Natural killer cell (primary cell): ENCODE results near the gene CEP170. TPM values are rescaled to one million over a fixed set of nuclear protein-coding genes. Genes with fewer than 3 reads are reported as not detected.

ENCODE experiments used
- ATAC-seq, 3 donors: fragments of 150-1000 bp in 2 of 3; fragments of 200-7000 bp in 1 of 3; cut with Tn5 transposase; 1 replicate in 1 of 3; 2 replicates in 2 of 3; pipeline ENCODE4 v1.10.0; 2021; ENCODE audit warnings: mild to moderate bottlenecking in 2 of 3, moderate library complexity in 2 of 3
- DNase-seq, 2 donors: peaks; one replicate each; pipeline versions ENCODE4 v3.0.0 to v3.0.0-alpha.2; 2013 to 2021; ENCODE audit warnings: mixed read lengths in 1 of 2
- H3K27ac ChIP-seq: one replicate; pipeline ENCODE4 v1.5.1; 2013; ENCODE audit warnings: mild to moderate bottlenecking, low read length
- H3K27me3 ChIP-seq: one replicate; pipeline ENCODE4 v1.6.1; 2013; ENCODE audit warnings: low read length; ENCODE audit not compliant: control insufficient read depth, insufficient read depth
- H3K36me3 ChIP-seq: one replicate; pipeline ENCODE4 v1.6.1; 2013; ENCODE audit warnings: low read length; ENCODE audit not compliant: control insufficient read depth, insufficient read depth
- H3K4me1 ChIP-seq: one replicate; pipeline ENCODE4 v1.6.1; 2013; ENCODE audit warnings: low read length; ENCODE audit not compliant: control insufficient read depth, insufficient read depth
- H3K4me3 ChIP-seq: one replicate; pipeline ENCODE4 v1.5.1; 2013; ENCODE audit warnings: low read length
- H3K9me3 ChIP-seq: one replicate; pipeline ENCODE4 v1.6.1; 2013; ENCODE audit warnings: low read length; ENCODE audit not compliant: control insufficient read depth, insufficient read depth
- H3K27ac Mint-ChIP-seq, 2 donors: one replicate each; pipeline ENCODE4 v1.8.0; 2022; ENCODE audit warnings: mild to moderate bottlenecking in 2 of 2, mixed read lengths in 2 of 2, moderate library complexity in 1 of 2
- H3K27me3 Mint-ChIP-seq, 2 donors: one replicate each; pipeline ENCODE4 v1.8.0; 2022; ENCODE audit warnings: low read depth in 2 of 2, mixed read lengths in 2 of 2
- H3K36me3 Mint-ChIP-seq: one replicate; pipeline ENCODE4 v1.8.0; 2022; ENCODE audit warnings: mixed read lengths
- H3K4me1 Mint-ChIP-seq, 2 donors: one replicate each; pipeline ENCODE4 v1.8.0; 2022; ENCODE audit warnings: mixed read lengths in 2 of 2
- H3K4me3 Mint-ChIP-seq: one replicate; pipeline ENCODE4 v1.8.0; 2022; ENCODE audit warnings: mild to moderate bottlenecking, moderate library complexity, mixed read lengths
- H3K9me3 Mint-ChIP-seq, 2 donors: one replicate each; pipeline ENCODE4 v1.8.0; 2022; ENCODE audit warnings: mixed read lengths in 2 of 2
- WGBS: methylation state at CpG from one replicate; pipeline ENCODE4 v1.1.7; 2013; ENCODE audit warnings: missing lambda C conversion rate; ENCODE audit not compliant: insufficient coverage; 5-methylcytosine and 5-hydroxymethylcytosine counted together
- intact Hi-C: fragments of 100-400 bp; cut with micrococcal nuclease; formaldehyde crosslinking; loops from one replicate; pipeline ENCODE4 v1.14.2; 2022
- total RNA-seq, 4 donors: library from RNA; stranded (reverse); fragments of 120-200 nt in 1 of 4; gene quantifications; one replicate each; pipeline versions ENCODE4 v1.2.3 to v1.2.4, GENCODE V29; 2013 to 2022
- TF ChIP-seq, protein P1 (sequence below): fragments of 200-600 bp; IDR thresholded peaks from one replicate; pipeline ENCODE4 v1.8.0; 2022; ENCODE audit warnings: antibody characterized with exemption

CEP170 gene
- total RNA-seq, 3 donors from 2014 or later (not counting 1 experiment from before 2014, with no cell fraction given) = 13.5 to 22.7 (median 19.1) TPM

DNA sequence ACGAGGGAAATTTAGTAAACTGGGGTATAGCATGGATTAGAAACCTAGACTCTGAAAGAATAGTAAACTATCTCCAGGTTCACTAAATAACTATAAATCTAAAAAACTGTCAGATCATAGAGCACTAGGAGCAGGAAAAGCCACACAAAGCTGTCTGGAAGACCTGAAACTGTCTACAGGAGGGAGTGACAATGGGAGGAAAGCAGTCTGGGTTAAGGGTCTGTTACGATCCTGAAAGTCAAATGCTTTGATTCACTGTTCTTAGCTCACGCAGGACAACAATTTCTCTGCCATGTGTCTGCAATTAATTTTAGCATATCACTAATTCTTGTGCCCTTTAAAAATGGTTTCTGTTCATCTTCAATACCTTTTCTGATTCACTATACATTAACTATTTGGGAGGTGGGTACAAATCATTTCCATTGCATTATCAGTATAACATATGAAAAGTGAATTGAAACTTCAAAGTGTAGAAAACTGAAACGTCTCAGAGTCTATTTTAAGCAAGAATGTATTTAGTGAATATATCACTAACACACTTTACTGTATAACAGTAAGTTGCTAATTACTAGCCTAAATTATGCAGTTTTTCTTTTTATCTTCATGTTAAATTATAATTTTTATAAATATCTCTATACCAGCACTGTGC is 18.4 kb downstream of the CEP170 start:
- H3K36me3 ChIP-seq = no peaks in the 10 kb centered on the region
- H3K4me3 Mint-ChIP-seq = no peak overlapping the region
- intact Hi-C loops = no loop called here

DNA sequence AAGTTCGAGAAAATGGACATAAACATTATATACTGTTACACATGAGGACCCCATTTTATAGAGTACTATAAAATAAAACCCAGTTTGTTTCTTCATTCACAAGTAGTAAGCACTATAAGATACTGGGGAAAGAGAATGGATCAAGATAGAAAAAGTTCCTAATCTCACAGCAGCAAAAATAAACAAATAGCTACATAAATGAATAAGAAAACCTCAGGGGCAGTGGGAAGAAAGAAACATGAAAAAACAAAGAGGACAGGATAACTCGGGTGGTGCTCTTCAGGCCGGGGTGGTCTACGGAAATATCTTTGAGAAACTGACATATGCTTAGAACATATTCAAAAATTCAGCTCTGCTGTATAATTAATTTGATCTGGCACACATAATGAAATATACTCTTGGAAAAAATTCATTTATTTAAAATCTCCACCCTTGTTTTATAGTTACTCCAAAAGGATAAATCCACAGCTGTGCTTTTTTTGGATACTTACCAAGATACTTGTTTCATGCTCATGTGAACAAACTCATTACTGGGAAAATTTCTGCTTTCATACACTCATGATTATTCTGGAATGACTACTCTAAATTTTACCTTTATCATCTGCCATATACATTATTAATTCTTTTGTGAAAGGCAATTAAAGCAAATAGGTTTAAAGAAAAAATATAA is 20.0 kb downstream of the CEP170 start:
- no peak overlapping the region for H3K4me3 Mint-ChIP-seq
- peaks cover 27% of the 10 kb centered on the region for H3K36me3 Mint-ChIP-seq
- no peak overlapping the region for H3K4me3 ChIP-seq
- WGBS = 100% methylated on average over 3 of the region's 4 CpGs
- DNase-seq (no peak), ATAC-seq (no peak)
- peaks cover 9 to 12% of the 10 kb centered on the region in 2 donors for H3K9me3 Mint-ChIP-seq
- no peak overlapping the region for H3K27ac ChIP-seq
- intact Hi-C loops = no loop called here
- no peaks in the 10 kb centered on the region for H3K4me1 Mint-ChIP-seq
- TF ChIP-seq, protein P1, sequence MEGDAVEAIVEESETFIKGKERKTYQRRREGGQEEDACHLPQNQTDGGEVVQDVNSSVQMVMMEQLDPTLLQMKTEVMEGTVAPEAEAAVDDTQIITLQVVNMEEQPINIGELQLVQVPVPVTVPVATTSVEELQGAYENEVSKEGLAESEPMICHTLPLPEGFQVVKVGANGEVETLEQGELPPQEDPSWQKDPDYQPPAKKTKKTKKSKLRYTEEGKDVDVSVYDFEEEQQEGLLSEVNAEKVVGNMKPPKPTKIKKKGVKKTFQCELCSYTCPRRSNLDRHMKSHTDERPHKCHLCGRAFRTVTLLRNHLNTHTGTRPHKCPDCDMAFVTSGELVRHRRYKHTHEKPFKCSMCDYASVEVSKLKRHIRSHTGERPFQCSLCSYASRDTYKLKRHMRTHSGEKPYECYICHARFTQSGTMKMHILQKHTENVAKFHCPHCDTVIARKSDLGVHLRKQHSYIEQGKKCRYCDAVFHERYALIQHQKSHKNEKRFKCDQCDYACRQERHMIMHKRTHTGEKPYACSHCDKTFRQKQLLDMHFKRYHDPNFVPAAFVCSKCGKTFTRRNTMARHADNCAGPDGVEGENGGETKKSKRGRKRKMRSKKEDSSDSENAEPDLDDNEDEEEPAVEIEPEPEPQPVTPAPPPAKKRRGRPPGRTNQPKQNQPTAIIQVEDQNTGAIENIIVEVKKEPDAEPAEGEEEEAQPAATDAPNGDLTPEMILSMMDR = no peak
- no peak overlapping the region for H3K27ac Mint-ChIP-seq
- peaks cover under 1% of the 10 kb centered on the region for H3K4me1 ChIP-seq
- no peaks in the 10 kb centered on the region for H3K27me3 ChIP-seq
- no peaks in the 10 kb centered on the region for H3K36me3 ChIP-seq
- peaks cover 6% of the 10 kb centered on the region for H3K9me3 ChIP-seq
- H3K27me3 Mint-ChIP-seq = no peaks in the 10 kb centered on the region

More for the DNA sequence above, 18.4 kb downstream of the CEP170 start:
- Mint-ChIP-seq H3K27me3 (no peaks in the 10 kb centered on the region), H3K9me3 (peaks cover 2 to 3% of the 10 kb centered on the region in 2 donors), H3K36me3 (peaks cover 12% of the 10 kb centered on the region), H3K4me1 (no peaks in the 10 kb centered on the region), H3K27ac (no peak overlapping the region)
- ATAC-seq = no peak
- Histone ChIP-seq H3K4me3 (no peak overlapping the region), H3K27me3 (no peaks in the 10 kb centered on the region), H3K27ac (no peak overlapping the region), H3K9me3 (peaks cover 4% of the 10 kb centered on the region), H3K4me1 (no peaks in the 10 kb centered on the region)
- no peak for DNase-seq
- WGBS = 83% methylated on average over 2 of the region's 4 CpGs
- TF ChIP-seq, protein P1 = no peak

DNA sequence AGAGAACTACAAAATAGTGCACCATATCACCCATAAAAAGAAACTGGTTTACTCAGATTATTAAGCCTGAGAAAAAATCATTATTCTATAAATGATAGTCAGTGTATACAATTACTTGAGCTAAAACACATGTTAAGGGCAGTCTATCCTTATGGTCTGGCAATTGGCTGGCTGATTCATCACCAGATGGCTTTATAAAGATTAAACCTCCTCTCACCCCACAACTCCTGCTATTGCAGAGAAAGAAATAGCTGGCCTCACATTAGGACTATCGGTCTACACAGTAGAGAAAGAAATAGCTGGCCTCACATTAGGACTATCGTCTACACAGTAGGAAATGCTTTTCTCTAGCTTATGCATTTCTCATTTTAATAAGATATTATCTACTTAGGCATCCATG is 21.2 kb downstream of the CEP170 start:
- TF ChIP-seq, protein P1 = no peak
- no peak overlapping the region for H3K27ac ChIP-seq
- H3K9me3 ChIP-seq = peaks cover 6% of the 10 kb centered on the region
- ATAC-seq (no peak), DNase-seq (no peak)
- no peaks in the 10 kb centered on the region for H3K36me3 ChIP-seq
- H3K4me3 Mint-ChIP-seq = no peak overlapping the region
- H3K9me3 Mint-ChIP-seq = peaks cover 9 to 12% of the 10 kb centered on the region in 2 donors
- H3K4me1 ChIP-seq = peaks cover 5% of the 10 kb centered on the region
- H3K36me3 Mint-ChIP-seq = peaks cover 34% of the 10 kb centered on the region
- H3K27me3 ChIP-seq = no peaks in the 10 kb centered on the region
- H3K27me3 Mint-ChIP-seq = no peaks in the 10 kb centered on the region
- intact Hi-C loops = no loop called here
- WGBS = 80% methylated on average over 1 of the region's 2 CpGs
- no peak overlapping the region for H3K4me3 ChIP-seq
- H3K4me1 Mint-ChIP-seq = peaks cover 5 to 10% of the 10 kb centered on the region in 2 donors
- H3K27ac Mint-ChIP-seq = no peak overlapping the region
